ENCODE results near the gene MEIS1. TPM values are rescaled to one million over a fixed set of nuclear protein-coding genes. Genes with fewer than 3 reads are reported as not detected.

The MEIS1 gene
- total and polyA plus RNA-seq, 2 of the 8 experiments (the other 6 are each of a cell fraction or from before 2014, with no cell fraction given), result 0.17 to 1.2 TPM

DNA sequence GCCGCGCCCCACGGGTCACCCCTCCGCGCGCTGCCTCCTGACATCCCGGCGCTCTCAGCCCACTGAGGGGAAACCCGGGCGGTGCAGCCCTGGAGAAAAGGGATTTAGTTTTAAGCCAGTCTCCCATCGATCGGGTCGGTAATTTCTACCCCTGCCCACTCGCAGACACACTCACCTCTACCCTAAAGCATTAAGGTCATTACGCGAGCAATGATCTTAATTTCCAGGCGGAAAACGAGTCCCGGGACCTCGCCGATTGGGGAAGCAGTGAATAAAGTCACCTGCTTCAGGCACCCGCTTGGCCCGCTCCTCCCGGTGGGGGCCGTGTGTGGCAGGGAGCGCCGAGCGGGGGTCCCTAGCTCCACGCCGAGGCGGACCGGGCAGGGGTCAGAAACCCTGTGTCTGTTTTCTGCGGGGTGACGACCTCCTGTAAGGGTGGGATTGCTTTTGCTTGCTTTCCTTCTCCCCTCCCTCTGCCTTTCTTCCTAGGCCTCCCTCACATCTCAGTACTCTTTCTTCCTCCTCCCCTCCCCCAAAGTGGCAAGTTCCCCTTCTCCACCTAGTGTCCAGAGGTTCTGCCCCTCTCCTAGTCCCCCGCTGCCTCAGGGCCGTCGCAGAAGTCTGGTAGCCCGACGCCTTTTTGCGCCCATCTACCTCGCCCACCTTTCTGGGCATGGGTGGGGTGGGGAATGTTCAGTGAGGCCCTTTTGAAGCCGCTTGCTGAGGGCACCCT lies 142.6 kb downstream of the MEIS1 start:
- Histone ChIP-seq H3K4me2 (ENCODE audit: insufficient read depth in 1 of 2, low read depth in 2 of 2, low read length in 2 of 2) (peak overlapping the region; percentile 77 to 99), H3K9me3 (ENCODE audit: insufficient read depth in 2 of 2, low read depth in 1 of 2, low read length in 1 of 2) (no peaks in the 10 kb centered on the region), H2BK20ac (ENCODE audit: low read length) (no peak overlapping the region), H4K5ac (ENCODE audit: insufficient read length, low read depth, low read length) (no peak overlapping the region), H3K23me2 (ENCODE audit: low read depth, low read length) (peaks cover 26% of the 10 kb centered on the region), H3K18ac (ENCODE audit: extremely low read depth, low read length) (no peak overlapping the region), H2AK5ac (ENCODE audit: low read depth, low read length) (no peak overlapping the region), H3K79me1 (ENCODE audit: low read depth, low read length) (no peaks in the 10 kb centered on the region), H2BK15ac (ENCODE audit: low read length) (0 out of 2 replicates have a peak overlapping the region, but pooled peaks have one; percentile 81), H3K4me1 (replicated peaks in 1 of 4; ENCODE audit: control insufficient read depth in 3 of 4, insufficient read depth in 4 of 4, low read length in 3 of 4) (peaks cover 5 to 37% (median 13%) of the 10 kb centered on the region in 4 experiments), H2AFZ (ENCODE audit: low read length) (no peak overlapping the region), H4K20me1 (replicated peaks in 1 of 2; ENCODE audit: control insufficient read depth in 1 of 2, insufficient read depth in 2 of 2, low read length in 2 of 2) (peaks cover 0 to 6% of the 10 kb centered on the region in 2 experiments), H3K4ac (replicated peaks; ENCODE audit: insufficient read length, low read depth, low read length) (no peak overlapping the region), H4K8ac (ENCODE audit: extremely low read depth, insufficient read depth, low read length) (no peak overlapping the region), H3K23ac (ENCODE audit: insufficient read length) (no peak overlapping the region), H3K36me3 (ENCODE audit: control insufficient read depth in 2 of 4, insufficient read depth in 4 of 4, low read length in 3 of 4) (no peaks in the 10 kb centered on the region), H3K27ac (ENCODE audit: low read depth, low read length) (no peak overlapping the region), H4K91ac (replicated peaks; ENCODE audit: insufficient read length, low read length) (no peak overlapping the region), H3K56ac (replicated peaks; ENCODE audit: insufficient read length, low read depth, low read length) (no peak overlapping the region), H2BK5ac (ENCODE audit: low read depth, low read length) (no peak overlapping the region), H3K9ac (replicated peaks in 1 of 4; ENCODE audit: extremely low read depth in 1 of 4, low read depth in 3 of 4, low read length in 3 of 4) (no peak overlapping the region), H3K4me3 (ENCODE audit: extremely low read depth in 1 of 4, insufficient read depth in 2 of 4, low read depth in 3 of 4, low read length in 4 of 4) (peak overlapping the region; percentile 40 to 65 (median 48); a peak in 7 of 8 replicates), H2BK12ac (ENCODE audit: low read depth, low read length) (peak overlapping the region; percentile 12; the same call in 1 of the 2 replicates), H3K14ac (ENCODE audit: insufficient read length) (no peak overlapping the region), H3K27me3 (replicated peaks in 1 of 4; ENCODE audit: control insufficient read depth in 3 of 4, extremely low read depth in 1 of 4, insufficient read depth in 3 of 4, low read length in 3 of 4) (peaks cover 51 to 71% (median 61%) of the 10 kb centered on the region in 4 experiments), H3K79me2 (ENCODE audit: control insufficient read depth in 1 of 2, insufficient read depth in 2 of 2, low read length in 2 of 2) (no peaks in the 10 kb centered on the region), H2BK120ac (replicated peaks; ENCODE audit: low read depth, low read length) (no peak overlapping the region)
- 3% methylated on average over 38 of the region's 42 CpGs; no CpG with 5 or more reads in 1 of the 2 experiments for WGBS, 2 experiments (ENCODE audit: extremely low coverage in 1 of 2, insufficient coverage in 1 of 2, insufficient read length in 1 of 2, insufficient replicate concordance in 2 of 2, low coverage in 1 of 2, low lambda C conversion rate in 2 of 2, missing lambda C conversion rate in 1 of 2)
- TF ChIP-seq ASH2L (IDR thresholded peaks at IDR 0.05; ENCODE audit: low read length), result peak; percentile 34
- peak; percentile 92 for TF ChIP-seq CTBP2 (IDR thresholded peaks at IDR 0.05; ENCODE audit: borderline replicate concordance, insufficient read depth, insufficient read length, low read length)
- peak; percentile 51 for TF ChIP-seq SUZ12 (IDR thresholded peaks at IDR 0.05; ENCODE audit: low read length)
- peak; percentile 12; the same call in 1 of the 2 replicates for TF ChIP-seq CBX8 (IDR thresholded peaks at IDR 0.05; ENCODE audit: borderline replicate concordance, low read depth, low read length)
- 0 out of 4 replicates have a peak, but pooled peaks have one; percentile 2 to 4 for TF ChIP-seq RAD21 (IDR thresholded peaks at IDR 0.05 in 1 of 2, conservative IDR thresholded peaks at IDR 0.05 in 1 of 2; ENCODE audit: low read depth in 2 of 2, low read length in 2 of 2)
- TF ChIP-seq EZH2 (IDR thresholded peaks at IDR 0.05; ENCODE audit: low read depth, low read length, severe bottlenecking), result peak; percentile 78
- no peak for TF ChIP-seq SIN3A (conservative IDR thresholded peaks at IDR 0.05 in 1 of 2, IDR thresholded peaks at IDR 0.05 in 1 of 2; ENCODE audit: low read depth in 1 of 2, low read length in 2 of 2)
- no peak for TF ChIP-seq SP2 (IDR thresholded peaks at IDR 0.05; ENCODE audit: low read length)
- FAIRE-seq (no peak), DNase-seq (ENCODE audit: low read depth in 1 of 2, low spot score in 2 of 2) (peak in 1 of 2 experiments; percentile 73)
- ChIA-PET POLR2A (ENCODE audit: partially characterized antibody) (interaction anchor here (1.0 to 3.0 kb wide), 5 partner anchors 137 to 147 kb away, joined by 3 to 10 read pairs (median 4); partner anchors contain the start of gene MEIS1), CTCF (ENCODE audit: partially characterized antibody) (interaction anchor here (0.7 to 14.4 kb wide), 6 partner anchors 10 to 349 kb away, joined by 3 to 161 read pairs (median 8); partner anchors contain the start of gene MEIS1)

Data from H1 (cell line).